ENCODE data around the gene CCM2.
"Not testable (repeated sequence)": the region's sequence is repeated elsewhere in the genome, so short reads cannot be mapped to it uniquely, and the experiment has no call there.

CCM2 gene

DNA sequence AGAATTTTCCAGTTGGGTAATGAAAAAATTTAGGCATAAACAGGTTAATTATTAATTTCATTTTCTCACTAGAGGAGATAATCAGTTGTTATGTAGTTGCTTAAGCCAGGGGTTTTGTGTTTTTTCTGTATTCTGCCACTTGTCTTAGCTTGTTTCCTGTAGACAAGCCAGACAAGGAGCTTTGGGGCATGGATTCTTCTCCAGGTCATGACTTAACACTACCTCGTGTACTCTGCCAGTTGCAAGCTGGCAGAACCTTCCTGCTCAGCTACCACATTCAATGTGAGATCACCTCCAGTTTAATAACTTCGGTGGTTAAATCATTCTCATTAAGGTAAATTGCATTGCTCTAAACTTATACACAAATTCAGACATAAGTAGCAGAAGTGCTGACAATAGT, 1.8 kb downstream of the CCM2 start:
- no peak for DNase-seq

DNA sequence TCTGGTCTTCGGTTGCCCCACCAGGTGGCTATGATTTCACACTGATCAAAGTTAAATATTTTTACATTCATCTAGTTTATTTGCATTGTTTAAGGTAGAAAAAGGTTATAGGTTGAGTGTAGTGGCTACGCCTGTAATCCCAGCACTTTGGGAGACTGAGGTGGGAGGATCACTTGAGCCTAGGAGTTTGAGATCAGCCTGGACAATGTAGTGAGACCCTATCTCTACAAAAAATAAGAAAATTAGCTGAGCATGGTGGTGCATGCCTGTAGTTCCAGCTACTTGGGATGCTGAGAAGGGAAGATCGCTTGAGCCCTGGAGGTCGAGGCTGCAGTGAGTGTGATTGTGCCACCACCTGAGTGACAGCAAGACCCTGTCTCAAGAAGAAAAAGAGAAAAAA, 3.8 kb downstream of the CCM2 start:
- no peak for DNase-seq

DNA sequence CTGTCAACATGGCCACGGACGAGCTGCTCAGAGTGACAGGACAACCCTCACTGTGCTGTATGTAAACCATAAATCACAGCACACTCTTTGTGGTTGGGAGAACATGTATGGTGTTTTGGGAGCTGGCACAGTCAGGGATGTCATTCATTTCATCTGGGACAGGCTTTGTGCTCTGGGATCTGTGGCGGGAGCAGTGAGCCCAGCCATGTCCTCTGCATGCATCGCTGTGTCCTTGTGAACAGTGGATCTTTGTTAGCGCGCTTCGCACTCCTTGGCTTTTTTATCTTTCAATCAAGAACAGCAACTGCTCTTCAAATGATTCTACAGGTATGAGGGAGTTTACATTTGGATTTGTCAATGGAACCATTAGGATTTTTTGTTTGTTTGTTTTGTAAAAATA, 7.1 kb downstream of the CCM2 start:
- DNase-seq, result no peak

DNA sequence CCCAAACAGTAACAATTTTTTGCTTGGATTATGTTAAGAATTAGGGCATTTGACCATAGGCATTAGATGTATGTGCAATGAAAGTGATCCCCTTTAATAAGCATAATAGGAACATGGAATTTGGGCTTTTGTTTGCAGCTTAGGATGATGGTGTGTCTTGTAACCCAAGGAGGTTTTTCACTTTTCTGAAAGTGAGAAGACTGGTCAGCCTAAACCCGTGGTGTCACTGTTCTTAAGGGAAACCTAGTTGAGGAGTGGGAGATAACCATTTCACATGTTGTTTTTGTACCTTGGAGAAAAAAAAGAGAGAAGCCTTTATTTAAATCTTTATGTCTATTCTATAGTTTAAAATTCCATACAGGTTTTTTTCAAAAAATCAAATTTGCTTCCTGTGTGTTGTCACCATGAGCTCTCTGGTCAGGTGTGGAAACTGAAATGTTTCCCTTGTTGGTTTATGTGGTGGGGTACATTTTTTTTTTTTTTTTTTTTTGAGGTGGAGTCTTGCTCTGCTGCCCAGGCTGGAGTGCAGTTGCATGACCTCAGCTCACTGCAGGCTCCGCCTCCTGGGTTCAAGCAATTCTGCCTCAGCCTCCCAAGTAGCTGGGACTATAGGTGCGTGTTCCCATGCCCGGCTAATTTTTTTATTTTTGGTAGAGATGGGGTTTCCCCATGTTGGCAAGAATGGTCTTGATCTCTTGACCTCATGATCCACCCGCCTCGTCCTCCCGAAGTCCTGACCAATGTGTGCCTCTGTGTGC, 7.7 kb downstream of the CCM2 start:
- DNase-seq, result no peak

DNA sequence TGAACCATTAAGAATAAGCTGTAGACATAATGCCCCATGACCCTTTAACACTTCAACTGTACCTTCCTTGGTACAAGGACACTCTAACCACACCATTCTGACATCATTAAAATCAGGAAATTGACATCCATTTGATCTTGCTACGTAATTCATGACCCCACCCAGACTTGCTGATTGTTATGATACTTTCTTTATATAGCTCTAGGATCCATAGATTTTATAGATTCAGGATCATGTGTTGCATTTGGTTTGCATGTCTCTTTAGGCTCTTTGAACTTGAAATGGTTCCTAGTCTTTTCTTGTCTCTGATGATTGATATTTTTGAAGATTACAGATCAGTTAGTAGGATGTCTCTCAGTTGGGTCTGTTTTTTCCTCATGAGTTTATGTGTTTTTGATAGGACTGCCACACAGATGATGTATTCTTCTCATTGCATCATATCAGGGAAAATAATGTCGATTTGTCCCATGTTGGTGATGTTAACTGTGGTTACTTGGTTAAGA, 13.5 kb downstream of the CCM2 start:
- no peak for DNase-seq

DNA sequence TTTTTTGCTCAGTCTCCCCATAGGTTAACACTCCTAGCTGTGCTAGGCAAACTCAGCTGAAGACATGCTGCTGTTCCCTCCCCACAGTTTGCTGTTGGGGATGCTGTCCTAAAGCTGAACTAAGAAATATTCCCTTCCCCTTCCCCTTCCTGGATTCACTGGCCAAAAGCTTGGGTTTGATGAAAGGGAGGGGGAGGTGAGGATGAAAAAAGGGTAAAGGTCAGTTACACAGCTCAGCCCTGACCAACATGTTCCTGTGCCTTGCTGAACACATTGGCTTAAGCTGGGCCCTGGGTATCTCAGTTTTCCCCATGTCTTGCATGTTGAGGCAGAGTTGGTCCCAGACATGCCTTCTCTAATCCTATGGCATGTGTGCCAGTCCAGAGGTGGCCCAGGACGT, 15.3 kb downstream of the CCM2 start:
- DNase-seq, result no peak

DNA sequence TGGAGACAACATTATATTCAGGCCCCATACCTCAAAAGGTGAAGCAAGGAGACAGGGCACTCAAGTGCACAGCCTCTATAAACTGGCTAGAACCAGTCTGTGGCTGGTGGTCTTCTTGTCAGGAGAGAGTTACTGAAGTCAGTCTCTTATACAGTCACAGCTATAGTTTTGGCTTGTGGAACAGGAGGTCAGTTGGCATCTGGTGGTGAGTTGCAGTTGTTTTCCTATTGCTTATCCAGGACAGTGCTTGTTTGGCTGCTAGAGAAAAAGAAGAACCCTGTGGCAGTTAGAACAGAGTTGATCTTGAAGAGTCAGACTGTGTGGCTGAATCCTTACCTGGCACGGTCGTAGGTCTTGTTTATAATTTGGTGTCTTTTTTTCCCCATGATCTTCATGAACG, 17.3 kb downstream of the CCM2 start:
- no peak for DNase-seq

DNA sequence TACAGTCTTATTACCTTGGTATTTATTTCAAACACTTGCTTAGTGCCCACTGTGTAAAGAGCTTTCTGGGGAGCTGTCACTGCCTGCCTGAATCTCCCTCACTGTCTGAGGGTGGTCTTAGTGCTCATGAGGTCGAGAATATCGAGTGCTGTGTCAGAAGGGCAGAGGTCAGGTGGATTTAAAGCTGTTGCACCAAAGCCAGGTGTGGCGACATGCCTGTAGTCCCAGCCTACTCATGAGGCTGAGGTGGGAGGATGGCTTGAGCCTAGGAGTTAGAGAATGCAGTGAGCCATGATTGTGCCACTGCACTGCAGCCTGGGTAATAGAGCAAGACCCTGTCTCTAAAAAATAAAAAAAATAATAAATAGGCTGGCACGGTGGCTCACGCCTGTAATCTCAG, 20.9 kb downstream of the CCM2 start:
- no peak for DNase-seq

DNA sequence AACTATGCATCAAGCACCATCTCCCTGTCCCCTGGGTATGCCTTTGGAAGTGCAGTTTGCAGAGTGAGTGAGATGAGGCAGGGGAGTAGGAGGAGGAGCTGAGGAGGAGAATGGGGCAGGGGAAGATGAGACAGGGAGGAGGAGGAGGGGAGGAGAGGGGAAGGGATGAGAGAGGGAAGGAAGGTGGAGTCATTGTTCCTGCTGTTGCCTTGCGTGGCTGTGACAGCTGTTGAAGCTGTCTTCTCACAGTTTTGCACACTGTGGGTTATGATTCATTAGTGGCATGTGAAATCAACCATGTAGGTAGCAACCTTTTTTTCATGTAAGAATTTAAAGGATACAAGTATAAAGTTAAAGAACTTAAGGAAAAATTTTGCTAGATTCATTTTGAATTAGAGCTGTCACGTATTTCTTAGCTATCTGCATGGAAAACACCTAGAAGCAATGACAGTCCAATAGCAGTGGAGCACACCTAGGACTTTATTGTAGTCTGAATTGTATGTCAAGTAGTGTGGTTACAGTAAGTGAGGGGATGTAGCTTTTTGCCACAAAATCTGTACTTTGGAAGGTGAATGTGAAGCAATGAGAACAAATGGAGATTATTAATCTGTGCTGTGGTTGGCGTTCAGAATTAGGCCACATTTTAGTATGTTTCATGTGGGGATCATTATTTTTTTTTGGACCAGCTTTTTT, 21.7 kb downstream of the CCM2 start:
- DNase-seq, result no peak

DNA sequence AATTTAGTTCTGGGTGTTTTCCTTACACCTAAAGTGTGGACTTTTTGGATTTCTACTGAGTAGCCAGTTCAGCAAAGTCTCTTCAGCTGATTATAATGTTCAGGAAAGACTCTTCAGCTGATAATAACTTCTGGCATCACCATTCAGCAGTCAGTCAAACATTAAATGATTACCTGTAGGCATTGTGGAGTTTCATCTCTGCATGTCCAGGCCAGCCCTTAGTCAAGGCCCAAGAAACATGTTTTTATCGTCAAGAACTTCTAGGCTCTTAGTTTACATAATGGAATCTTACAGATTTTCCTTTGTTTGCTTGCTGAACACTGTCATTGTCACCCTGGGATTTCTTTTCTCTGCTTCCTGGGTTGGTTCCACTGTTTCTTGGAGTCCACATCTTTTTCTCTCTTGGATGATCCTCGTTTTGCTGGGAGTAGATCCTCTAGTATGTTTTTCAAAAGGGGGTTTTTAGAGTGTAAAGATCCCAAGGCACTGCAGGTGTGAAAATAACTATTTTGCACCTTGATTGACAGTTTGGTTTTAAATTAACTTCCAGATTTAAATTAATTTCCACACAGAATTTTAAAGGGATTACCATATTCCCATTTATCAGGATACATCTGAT, 24.2 kb downstream of the CCM2 start:
- DNase-seq, result no peak

DNA sequence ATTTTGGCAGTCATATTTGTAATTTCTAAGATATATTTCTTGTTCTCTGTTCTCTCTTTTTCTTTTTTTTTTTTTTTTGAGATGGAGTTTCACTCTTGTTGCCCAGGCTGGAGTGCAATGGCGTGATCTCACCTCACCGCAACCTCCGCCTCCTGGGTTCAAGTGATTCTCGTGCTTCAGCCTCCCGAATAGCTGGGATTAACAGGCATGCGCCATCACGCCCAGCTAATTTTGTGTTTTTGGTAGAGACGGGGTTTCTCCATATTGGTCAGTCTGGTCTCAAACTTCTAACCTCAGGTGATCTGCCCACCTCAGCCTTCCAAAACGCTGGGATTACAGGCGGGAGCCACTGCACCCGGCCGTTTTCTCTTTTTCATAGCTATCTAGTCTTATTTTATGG, 25.5 kb downstream of the CCM2 start:
- not testable (repeated sequence) for DNase-seq

DNA sequence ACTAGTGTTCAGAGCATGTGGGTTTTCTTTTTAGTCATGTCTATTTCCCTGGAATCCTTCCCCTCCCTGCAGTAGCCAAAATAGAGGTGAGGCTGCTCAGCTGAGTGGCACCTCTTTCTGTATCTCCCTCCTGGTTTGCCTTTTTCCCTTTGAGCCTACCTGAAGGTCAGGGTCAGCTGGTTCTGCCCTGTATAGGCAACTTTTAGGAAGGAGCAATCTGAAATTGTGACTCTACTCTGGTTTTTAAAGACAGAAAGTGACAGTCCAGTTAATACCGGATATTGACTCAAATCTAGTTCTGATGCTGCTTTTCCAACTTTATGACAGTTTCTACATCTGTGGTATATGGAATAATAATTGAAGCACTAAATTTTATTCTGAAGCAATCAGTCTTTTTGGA, 26.0 kb downstream of the CCM2 start:
- no peak for DNase-seq

DNA sequence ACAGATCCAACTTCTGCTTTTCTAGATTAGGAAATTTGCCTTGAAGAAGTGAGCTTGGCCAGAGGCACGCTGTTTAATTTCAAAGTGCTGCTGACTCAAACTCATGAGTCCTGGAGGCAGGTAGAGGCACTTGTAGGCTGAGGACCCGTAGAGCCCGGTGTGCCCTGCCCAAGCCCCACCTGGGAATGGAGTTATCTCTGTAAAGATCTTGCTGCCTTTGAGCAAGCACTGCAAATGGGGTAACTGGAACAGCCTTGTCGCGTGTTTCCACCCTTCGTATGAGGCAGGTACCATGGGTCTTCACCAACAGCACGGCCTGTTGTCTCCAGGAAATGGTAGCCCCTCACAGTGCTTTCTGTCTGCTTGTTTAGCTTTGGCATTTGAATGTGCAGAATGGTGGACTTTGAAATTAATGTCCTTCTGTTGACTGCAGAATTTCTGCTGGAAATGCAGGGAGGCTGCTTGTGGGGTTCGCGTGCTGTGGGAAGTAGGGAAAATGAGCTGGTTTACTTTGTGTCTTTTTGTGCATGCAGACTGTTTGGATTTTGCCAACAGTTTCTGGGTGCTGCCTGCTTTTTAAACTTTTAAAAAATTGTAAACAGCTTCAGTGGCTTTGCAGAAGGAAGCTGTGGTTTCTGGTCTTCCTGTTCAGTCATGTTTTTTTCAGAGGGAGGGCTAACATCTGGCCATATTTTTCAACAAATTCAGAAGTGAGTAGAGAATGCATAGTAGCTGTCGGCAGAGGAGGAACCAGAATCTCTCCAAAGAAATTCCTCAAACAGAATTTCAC, 27.2 kb downstream of the CCM2 start:
- no peak for DNase-seq

DNA sequence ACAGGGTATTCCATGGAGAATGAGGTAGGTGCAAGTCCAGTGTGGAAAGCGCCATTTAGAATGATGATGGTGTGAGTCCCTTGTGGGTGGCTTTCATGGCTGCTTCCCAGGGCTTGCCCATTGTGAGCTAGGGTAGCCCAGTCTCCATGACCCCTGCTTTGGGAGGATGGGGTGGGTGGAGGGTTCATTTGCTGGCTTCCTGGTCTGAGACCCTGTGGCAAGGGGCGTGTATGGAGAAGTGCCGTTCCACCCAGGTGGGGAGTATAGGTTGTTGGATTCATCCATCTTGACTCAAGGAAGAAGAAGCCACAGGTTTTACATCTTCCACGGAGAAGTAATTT, 27.7 kb downstream of the CCM2 start:
- DNase-seq, result no peak

DNA sequence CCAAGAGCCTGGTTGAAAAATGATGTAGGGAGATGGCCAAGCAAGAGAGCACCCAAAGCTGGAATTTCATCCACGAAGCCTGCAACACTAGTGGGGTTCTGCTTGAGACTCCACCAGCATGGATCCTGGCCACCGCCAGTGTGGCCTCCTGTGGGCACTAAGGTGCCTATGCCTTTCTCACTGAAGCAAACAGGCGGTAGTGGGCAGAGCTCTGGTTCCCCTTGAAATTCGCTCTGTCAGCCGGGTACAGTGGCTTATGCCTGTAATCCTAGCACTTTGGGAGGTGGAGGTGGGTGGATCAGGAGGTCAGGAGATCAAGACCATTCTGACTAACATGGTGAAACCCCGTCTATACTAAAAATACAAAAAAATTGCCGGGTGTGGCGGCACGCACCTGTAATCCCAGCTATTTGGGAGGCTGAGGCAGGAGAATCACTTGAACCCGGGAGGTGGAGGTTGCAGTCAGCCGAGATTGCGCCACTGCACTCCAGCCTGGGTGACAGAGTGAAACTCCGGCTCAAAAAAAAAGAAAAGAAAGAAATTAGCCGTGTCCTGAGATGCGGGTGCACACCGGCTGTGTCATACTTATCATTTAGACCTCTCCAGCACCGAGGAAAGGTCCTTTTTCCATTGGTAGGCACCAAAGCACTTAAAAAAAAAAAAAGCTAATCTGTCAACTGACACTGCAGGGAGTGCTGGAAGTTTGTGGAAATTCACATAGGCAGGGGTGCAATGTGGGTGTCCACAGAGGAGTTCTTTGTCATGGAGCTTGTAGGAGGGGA, 28.3 kb downstream of the CCM2 start:
- no peak for DNase-seq

DNA sequence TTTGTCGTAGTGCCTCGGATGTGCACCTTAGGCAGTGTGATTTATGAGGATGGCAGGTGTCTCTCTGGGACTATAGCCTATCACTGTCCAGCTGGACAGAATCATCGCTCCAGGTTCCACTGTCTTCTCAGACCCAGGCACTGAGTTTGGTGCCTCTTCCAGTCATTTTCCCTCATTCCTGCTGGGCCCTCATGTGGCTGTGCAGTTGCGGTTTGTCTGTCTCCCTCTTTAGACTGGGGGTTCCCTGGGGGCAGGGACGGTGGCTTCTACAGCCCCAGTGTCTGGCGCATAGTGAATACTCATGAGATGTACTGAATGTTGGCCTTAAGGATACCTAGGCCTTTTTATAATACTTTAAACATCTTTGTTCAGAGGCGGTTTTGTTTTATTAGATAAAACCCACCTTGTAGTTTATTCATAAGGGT, 28.9 kb downstream of the CCM2 start:
- no peak for DNase-seq

DNA sequence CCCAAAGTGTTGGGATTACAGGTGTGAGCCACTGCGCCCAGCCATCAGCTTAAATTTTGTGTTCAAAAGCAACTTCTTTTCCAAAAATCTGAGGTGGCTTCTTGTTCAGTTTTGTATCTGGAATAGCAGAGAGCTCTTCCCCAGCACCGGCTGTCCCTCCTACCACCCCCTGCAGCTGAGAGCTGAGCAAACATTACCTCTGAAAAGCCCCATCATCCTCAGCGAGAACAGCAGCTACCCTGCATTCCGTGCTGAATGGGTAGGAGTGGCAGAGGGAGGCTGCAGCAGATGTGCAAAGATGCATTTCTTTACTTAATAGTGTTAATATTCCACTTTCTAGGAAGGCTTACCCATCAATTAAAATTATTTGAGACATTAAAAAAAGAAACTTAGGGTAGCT, 31.8 kb downstream of the CCM2 start:
- no peak for DNase-seq

DNA sequence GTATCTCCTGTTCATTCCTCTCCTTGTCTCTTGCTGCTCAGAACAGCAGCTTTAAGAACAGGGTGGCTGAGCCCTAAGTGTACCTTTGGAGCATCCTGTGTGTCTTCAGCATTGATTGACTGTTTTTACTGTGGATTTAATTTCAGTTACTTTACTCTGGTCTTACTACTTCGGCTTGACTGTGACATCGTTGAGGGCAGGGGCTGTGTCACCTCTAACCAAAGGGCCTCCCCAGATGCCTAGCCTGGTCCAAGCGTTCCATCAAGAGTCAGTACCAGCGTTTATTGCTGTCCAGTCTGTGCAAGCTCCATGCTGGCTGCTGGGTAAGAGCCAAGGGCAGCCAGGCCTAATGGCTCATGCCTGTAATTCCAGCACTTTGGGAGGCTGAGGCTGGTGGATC, 32.4 kb downstream of the CCM2 start:
- DNase-seq, result no peak

DNA sequence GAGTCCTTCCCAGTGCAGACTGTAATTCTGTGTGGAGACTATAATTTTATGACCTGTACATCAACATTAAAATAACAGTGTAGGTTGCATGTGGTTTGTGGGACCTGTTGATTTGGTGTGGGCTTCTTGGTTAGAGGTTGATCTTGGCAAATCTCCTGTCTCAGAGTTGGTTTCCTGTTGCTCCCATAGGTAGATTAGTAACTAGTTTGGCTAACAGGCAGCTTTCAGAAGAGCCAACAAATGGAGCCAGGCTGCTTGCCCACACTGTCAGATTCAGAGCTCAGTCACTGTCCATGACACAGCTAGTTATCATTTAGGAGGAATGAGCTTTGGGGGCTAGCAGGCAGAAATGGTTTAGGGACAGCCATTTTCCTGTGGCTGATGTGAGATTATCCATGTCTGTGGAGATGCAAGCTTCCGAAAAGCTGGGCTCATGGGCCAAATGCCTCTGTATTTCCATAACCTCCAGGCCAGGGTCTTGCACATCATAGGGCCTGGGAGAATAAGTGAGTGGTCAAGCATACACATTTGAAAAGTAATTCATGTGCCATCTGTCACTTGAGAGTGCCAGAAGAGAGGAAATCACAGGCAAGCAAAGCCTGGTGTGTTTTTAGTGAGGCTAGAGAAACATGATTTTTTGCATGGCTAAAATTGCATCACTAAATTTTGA, 33.4 kb downstream of the CCM2 start:
- DNase-seq, result no peak

DNA sequence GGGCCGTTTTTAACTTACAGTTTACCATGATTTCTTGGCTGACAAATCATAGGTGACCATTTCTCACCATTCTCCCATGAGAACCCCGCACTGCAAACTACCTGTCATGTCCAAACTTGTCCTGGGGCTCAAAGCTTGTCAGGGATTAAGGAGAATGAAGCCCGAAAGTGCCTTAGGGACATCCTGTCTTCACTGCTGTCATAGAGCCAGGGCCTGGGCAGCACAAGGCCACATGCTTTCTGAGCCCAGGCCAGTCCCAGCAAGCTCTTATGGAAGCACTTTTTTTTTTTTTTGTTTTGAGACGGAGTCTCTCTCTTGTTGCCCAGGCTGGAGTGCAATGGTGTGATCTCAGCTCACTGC, 33.9 kb downstream of the CCM2 start:
- no peak for DNase-seq

DNA sequence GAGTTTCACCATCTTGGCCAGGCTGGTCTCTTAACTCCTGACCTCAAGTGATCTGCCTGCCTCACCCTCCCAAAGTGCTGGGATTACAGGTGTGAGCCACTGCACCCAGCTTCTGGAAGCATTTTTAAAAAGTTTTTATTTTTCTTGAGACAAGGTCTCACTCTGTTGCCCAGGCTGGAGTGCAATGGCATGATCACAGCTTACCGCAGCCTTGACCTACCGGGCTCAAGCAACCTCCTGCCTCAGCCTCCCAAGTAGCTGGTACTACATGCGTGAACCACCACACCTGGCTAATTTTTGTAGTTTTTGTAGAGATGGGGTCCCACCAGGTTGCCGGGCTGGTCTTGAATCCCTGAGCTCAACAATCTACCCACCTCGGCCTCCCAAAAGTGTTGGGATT, 34.7 kb downstream of the CCM2 start:
- not testable (repeated sequence) for DNase-seq

DNA sequence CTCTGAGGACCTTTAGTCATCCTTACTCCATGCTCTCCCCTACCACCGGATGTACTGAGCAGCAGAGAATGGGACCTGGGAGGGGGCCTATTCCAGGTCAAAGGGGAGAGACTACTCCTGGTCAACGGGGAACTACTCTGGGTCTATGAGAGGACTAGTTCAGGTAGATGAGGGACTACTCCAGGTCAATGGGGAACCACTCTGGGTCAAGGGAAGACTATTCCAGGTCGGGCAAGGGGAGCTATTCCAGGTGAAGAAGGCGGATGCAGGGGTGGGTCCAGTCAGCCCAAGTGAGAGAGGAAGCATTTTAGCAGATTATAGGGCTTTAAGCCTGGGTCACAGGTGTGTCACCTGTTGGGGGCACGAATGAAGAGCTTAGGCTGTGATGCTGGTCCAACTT, 35.4 kb downstream of the CCM2 start:
- no peak for DNase-seq
